GM21423 (cell line): Measurements from ENCODE around the gene HOXB3.

ENCODE experiments used
- ATAC-seq: cut with Tn5 transposase; IDR thresholded peaks from one replicate; pipeline ENCODE4 v1.9.1; 2021; ENCODE audit warnings: mild to moderate bottlenecking, moderate library complexity; ENCODE audit not compliant: unreplicated experiment

The HOXB3 gene

DNA sequence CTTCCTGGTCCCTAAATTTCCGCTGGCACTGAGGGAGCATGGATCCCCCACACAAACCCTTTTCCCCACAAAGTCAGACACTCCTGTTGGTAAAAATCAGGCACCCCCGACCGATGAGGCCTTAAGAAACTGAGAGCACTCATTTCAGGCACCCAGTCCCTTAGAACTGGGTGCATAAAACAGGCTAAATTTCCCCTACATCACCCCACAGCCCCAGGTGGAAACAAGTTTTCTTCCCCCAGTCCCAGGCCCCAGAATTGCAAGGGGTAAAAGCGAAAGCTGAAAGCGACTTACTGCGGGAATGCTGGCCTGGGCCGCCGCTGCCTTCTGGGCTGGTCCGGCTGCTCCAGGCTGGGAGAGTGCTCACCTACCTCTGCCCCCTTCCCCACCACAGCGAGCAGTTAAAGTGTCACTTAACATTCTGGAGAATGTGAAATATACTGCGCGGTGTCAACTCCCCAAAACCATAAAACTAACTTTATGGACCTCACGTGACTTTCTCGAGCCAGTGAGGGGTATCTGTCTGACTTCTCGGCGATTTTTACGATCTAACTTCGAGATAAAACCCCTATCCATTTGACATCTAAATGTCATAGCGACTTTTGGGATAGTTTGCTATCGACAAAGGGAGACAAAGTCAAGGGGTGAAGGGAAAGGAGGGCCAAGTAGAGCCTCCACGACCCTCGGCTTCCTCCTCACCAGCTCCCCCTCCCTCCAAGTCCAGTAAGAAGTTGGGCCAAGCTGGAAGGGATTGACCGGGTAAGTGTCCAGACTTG, at the start of gene HOXB3:
Gene HOXB3, minus strand, starts transcription at position 411 of the 776 bp plus-strand sequence. CDS start 37,767 bp downstream, outside the sequence.
- ATAC-seq = no peak

DNA sequence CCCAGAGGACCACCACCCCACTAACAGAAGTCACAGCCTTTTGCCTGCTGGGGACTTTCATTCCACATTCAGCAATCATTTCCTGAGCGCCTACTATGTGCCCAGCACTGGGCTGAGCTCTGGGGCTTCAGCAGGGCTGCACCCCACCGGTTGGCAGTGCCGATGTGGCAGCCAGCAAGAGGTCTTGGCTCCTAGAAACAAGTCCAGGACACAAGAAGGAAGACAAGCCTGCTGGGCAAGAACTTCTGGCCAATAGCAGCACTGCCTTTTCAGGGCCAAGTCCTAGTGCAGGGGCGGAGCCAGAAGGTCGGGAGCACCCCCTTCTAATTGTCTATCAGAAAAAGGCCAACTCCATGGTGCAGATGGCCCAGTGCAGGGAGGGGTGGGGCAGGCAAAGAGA, 49.1 kb upstream of the HOXB3 start:
- ATAC-seq = no peak

DNA sequence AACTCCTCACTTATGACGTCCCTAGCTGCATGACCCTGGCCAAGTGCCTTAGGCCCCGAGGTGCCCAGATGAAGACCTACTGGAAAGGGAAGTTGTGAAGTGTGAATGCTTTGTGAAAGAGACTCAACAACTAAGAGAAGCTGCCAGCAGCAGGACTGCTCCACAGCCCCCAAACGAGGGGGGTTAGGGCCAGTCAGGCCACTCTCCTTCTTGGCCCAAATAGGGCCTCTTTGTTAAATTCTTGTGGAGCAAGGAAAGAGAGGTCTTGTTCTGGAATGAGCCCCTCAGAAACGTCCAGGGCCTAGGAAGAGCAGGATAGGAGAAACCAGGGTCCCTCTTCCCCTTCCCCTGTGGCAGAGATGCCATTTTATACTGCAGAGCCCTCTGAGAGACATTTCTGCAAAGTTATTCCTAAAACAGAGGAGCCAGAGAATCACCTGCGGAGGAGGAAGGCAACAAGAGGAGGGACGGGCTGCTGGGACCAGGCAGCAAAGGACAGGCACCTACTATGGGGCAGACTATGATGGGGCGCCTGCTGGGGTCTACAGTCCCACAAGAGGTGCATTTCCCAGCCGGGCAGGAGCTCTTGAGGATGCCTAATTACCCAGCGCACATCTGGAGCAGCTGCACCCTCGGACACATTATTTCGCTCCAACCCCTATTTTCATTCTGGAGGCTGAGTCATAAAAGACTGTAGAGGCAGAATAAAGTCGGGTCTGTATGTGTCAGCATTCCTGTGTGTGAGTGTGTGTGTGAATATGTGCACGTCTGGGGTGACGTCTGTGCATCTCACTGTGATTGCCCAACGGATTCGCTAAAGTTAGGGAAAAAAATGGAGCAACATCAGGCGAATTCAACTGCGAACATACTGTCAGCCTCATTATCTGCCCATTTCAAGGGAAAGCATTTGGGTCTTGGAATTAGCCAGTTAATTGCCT, 47.6 kb upstream of the HOXB3 start:
- no peak for ATAC-seq

DNA sequence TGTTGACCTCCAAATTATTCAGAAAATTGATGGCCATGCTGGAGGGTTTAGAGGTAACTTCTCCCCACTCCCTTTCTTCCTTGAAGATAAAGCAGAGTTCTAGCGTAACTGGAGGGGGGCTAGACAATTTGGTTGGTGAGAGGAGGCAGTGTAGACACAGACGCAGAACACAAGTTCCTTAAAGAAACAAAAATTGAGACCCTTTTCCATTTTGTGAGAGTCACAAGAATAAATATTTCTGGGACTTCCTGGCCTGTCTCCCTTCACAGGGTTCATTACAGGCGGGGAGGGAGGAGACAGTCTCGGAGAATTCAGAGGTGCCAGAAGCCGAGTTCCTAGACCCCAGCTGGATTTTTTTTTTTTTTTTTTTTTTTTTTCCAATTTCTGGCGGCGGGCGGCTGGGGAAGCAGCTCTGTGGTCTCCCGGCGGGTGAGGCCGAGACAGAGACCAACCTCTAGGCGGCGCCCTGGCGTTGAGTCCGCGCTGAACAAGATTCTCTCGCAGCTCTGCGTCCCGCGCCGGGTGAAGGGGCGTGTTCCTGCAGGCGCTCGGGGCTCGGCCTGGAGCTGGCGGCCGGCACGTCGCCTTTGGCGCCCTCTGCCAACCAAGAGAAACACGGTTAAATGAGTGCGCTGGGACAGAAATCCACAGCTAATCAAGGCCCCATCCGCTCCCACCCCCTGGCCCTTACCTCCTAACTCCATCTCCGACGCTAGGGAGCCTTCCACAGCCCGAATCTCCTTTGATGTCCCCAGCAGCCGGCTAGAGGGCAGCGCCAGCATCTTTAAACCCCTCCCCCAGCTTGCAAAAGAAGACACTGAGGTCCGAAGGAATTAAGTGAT, 46.4 kb upstream of the HOXB3 start:
- ATAC-seq = no peak

DNA sequence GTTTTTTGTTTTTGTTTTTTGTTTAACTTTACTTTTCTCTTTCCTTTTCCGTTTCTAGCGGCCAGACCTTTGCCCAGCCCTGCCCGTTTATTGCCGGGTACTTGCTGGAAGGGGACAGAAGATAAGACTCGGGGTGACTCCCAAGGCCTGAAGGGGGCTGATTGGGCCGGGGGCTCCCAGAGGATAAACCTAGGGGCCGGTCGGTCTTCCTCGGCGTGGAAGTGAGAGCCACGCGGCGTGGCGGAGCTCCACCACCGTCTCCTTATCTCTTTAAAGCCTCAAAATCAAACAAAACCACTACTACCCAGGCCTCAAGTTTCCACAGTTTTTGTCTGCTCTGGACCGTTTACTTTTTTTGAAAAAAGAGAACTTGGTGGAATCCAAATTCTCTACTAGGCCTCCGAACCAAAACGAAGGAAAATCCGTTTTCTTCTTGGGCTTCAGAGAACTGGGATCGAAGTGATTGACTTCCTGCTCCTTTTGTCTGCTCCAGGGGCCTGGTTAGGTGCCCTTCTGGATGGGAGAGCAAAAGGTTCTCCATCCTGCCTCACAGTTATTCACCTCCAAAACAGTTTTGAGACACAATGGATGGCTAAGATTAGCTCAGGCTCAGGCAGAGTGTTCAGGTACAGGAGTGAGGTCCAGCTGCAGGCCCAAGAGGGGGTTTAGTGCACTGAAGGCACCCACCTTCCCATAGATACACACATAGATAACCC, 44.6 kb upstream of the HOXB3 start:
- ATAC-seq = no peak

DNA sequence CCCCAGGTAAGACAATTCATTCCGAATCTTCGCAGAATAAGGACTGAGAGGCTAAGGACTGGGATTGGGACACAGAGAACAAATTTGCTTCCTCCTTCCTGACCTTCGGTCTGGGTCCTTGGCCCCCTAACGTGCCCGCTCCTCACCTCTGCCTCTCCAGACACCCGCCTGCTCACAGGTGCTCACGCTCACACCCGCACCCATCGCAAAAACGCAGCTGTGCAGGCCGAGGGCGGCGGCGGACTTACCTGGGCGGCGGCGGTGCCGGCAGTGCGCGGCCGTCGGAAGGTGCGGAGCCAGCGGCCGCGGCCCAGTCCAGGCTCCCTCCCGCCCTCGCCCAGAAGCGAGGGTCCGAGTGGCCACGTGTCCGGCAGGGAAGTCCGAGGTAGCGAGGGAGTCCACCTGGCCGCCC, 43.2 kb upstream of the HOXB3 start:
- no peak for ATAC-seq

DNA sequence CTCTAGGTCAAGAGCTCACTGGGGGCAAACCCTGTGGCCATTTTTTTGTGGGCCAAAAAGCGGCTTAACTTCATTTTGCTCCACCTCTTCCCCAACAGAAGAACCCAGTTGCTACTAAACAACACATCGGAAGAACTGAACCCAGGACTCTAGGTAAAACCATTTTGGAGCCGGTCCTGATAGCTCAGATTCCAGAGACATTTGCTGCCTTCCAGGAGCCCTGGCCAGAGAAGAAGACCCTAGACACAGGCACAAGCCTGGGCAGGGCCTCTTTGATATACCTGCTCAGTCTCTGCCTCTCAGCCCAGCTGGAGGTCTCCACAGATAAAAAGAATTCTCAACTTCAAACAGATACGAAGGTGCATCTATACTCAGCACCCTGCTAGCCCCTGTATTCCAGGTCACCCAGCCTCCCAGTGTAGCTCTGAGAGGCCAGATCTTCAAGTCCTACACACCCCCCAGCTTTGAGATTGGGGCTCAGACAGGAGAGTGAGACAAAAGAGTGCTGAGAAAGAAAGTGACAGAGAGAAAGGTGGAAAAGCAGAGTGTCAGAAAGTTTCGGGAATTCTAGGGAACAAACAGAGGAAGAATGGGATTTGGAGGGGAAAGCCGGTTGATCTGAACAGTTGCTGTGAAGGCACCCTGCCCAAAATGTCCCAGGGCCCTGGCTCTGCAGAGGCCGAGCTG, 42.7 kb upstream of the HOXB3 start:
- ATAC-seq = no peak

DNA sequence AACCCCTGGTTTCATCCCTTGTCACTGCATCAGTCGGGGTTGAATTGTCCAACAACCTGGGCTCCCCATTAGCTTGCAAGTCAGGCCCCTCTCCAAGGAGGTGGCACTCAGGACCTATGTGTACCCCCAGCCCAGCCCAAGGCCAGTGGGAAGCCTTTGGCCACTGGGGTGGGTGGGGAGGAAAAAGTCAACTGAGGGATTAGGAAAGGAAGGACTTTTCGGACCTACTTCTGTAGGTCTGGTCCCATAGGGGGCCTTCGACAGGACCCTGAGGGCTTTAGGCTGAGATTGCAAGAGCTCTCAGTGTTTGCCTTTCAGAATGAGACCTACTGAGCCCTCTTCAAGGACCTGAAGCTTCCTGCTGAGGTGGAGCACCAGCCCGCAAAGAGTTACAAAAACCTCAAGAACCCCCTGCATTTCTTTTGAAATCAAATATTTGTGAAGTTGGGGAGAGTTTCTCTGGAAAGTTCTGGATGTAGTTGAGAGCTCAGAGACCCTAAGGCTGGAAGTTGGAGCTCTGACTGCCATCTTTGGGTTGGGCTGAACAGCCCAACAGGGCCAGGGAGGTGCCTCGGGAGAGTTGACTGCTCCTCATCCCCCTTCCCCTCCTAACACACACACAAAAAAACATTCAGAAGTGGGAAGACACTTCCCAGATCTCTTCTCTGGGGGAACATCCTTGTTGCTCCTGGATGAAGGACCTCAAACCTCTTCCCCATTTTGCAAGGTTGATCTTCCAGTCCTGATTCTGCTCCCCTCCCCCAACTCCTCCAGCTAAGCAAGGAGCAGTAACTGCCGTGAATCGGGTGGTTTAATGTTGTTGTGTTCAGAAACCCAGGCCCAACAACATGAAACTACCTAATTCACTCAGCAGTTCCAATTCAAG, 41.9 kb upstream of the HOXB3 start:
- no peak for ATAC-seq

DNA sequence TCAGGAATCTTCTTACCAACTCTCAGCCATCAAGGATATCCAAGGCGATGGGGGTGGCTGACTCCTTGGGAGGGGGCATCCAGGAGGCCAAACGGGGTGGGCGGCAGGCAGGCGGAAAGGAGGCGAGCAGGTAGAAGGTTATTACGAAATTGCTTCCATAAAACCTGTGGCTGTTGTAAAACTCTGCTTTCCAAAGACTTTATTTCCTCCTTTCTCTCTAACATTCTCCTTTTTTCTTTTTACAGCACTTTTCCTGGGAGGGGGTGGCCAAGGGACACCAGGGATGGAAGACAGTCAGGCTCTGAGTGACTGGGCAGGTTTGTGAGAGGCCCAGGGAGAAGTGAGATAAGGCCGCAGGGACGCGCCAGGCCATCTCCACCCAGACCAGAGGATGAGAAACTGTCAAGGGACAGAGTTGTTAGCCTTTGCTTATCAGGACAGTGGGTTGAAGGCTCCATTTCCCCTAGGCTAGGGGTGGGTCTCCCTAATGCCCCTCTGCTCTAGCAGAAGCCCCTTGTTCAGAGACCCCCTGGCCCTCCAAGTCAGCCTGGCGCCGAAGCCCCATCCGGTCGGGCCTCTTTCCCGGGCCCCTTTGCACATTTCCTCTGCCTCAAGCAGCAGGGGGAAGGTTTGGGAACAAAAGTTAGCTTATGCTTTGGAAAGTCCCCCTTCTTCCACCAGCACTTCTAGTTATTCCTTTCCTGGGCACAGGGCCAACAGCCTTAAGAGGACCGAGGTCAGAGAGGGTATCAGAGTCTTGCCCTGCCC, 41.1 kb upstream of the HOXB3 start:
- ATAC-seq = no peak

DNA sequence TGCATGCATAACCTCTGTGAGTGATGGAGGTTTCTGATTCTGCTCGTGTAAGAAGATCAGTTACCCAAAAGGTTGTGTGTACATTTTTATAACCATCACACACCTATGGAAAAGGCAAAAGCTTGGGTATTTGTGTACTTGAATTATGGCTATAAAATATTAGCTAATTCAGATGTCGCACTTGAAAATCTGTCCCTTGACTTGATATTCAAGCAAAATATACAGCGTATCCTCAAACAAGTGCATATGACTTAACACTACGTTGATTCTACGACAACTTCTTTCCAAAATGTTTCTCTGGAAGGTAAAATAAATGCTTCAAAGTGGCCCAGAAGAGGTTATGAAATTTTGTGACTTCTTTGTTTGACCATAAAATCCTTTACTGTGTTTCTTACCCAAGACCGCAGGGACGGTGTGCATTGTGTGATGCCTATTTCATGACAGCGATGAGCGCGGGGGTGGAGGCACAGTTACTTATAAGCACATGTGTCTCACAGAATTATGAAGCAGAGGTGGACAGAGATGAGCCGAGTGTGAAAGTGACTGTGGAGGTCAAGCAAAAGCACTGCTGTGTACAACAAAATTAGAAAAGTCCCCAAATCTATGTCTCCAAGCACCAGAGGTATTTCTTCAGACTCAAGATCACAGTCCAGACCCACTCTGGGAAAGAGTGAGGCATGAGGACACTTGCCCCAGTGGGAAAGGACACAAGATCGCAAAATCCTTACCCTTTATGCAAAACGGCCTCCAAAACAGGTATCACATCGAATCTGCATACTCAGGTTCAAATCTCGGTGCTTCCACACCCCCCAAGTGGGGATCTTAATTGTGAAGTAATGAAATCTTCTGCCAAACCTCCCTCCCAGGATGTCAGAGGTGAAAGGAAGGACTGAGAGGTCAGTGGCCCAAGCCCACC, 40.2 kb upstream of the HOXB3 start:
- no peak for ATAC-seq

DNA sequence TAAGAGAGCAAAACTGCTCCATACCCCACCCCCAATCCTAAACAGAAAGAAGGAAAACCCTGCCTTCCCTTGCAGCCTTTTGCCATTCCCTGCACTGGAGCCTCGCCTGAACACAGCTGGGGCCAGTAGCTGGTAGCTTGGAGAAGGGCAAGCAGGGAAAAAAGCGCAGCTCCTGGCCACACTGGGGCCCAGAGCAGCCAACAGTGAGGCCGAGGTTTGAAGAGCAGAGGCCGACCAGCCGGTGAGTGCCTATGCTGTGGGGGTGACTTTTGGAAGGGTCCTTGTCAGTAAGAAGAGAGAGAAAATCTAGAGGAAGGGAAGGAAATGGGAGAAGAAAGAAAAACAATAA, 39.3 kb upstream of the HOXB3 start:
- ATAC-seq = no peak

DNA sequence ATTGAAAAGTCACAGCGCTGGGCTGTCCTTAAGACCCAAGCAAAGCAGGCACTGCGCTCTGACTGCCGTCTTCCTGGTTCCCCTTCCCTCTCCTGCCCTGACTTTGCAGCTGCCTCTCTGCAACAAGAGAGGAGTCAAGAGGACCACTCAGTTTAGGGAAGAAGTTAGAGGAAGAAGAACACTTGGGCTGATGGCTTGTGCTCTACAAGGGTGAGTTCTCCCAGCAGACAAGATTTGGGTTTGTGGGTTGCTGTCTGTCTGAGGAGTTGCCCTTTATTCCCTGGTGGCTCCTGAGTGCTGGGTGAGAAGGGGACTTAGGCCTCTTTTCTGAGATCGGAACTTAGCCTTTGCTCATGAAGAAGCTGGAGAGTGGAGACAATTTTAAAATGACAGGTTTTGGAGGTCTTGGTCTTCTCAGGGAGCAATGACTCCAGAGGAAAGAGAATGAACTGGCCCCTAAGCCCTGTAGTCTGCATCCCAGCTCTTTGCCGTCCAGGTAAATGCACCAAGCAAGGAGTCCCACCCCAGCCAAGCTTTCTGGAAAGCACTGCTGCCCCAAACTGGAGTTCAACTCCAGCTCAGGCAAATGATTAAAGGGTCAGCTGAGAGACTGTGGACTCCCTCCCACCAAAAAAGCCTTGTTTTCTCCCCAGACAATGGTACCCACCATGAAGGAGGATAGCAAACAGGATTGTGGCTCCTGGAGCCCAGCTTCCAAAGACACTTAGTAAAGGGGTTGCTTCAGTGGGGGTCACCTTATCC, 38.8 kb upstream of the HOXB3 start:
- ATAC-seq = no peak

DNA sequence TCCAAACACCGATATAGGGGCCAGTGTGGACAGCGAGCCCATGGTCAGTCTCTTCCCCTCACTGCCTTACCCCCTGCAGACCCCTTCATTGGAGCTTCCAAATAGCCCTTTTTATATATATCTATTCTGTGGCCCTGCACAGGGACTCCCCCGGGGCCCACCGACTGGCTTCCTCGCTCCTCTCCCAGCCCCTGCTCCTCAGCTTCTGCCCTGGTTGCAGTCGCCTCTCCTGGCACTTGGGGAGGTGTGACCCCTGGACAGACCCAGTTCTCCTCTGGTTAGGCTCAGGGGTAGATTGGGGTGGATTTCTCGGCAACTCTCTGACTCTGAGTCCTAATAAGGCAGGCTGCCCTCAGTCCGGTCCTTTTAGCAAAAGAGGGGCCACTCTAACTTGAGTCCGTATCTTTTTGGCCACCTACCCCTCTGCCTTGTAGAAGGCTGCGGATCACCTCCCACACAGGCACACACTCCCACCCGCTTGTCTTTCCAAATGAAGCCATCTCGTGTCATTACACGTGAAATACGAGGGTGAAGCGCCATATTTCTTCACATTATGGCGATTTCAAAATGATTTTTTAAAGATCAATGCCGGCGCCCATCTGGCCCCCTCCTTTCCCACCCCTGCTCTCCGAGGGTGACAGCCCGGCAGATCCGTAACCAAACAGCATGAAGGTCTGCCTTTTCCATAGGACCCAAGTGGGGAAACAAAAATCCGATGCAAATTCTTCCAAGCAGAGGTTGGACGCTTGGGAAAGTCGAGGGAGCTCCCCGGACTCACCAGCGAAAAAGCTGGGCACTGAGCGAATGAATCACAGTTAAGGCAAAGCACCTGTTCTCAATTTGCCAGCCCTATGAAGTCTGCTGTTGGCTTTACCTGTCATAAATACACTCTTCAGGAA, 37.8 kb upstream of the HOXB3 start:
- no peak for ATAC-seq

DNA sequence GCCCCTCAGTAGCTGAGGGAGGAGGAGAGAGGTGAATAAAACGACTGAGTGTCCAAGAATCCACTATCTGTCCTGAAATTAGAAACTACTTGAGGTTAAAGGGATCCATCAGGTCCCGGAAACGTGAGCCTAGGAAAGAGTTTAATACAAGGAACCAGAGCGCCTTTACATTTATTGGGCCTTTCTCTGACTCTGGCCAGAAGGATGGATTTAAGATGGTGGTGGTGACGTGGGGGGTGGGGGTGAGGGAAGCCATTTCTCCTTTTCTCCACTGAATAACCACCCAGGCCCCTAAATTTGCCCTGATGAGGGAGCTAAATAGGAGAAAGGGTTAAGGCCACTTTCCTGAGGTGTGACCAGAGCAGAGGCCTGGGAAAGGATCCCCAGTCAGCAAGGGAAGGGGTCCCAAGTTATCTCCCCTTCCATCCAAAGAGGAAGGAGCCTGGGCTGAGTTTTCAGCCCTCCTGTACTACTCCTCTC, 37.1 kb upstream of the HOXB3 start:
- no peak for ATAC-seq
